K562 (cell line): ENCODE results near the gene FASN. TPM values are rescaled to one million over a fixed set of nuclear protein-coding genes. Genes with fewer than 3 reads are reported as not detected.

Experiments
- ATAC-seq: fragments of 200-7000 bp; cut with Tn5 transposase; 3 replicates; pipeline ENCODE4 v1.9.1; 2020; ENCODE audit warnings: moderate library complexity
- BruUV-seq: library from RNA; stranded (reverse); fragments of 400-500 nt; replicated peaks from 2 replicates; lab custom pipeline; 2021; lab: Mats Ljungman, UMichigan
- CTCF ChIA-PET: fragments of 300-600 bp; formaldehyde crosslinking; extraction: SDS; loops from one replicate; lab custom pipeline; 2021; ENCODE audit warnings: low intra/inter-chr PET ratio; lab: Yijun Ruan, JAX
- POLR2A ChIA-PET: fragments of 300-600, 350-650 bp; sonication (Branson Sonifier 250); formaldehyde crosslinking; extraction: SDS; loops from one replicate; lab custom pipeline; 2021; ENCODE audit warnings: antibody characterized with exemption, inconsistent platforms; lab: Yijun Ruan, JAX
- DNase-seq, 4 experiments: peaks; one replicate each; pipeline versions ENCODE4 v3.0.0 to v3.0.0-alpha.2; 2011 to 2018; ENCODE audit warnings: low spot score in 3 of 4, mixed read lengths in 3 of 4; ENCODE audit errors: extremely low read depth in 1 of 4
- FAIRE-seq: peaks from 2 replicates; lab custom pipeline; 2011; peaks lifted over from hg19 to GRCh38; lab: Jason Lieb, UNC
- H2AFZ ChIP-seq: 2 replicates; pipeline ENCODE4 v1.6.0; 2011; ENCODE audit warnings: low read depth, low read length, control low read depth, inconsistent platforms
- H3K27ac ChIP-seq: fragments of 200-600 bp; 3 replicates; pipeline ENCODE4 v1.8.0; 2011; ENCODE audit warnings: low read depth, mild to moderate bottlenecking, control low read depth, inconsistent platforms, low read length, moderate library complexity, mixed read lengths; ENCODE audit errors: extremely low read depth
- H3K27me3 ChIP-seq, 2 experiments: fragments of 300-600 bp in 1 of 2; 2 replicates in 1 of 2; 3 replicates in 1 of 2; pipeline versions ENCODE4 v1.6.0 to v1.8.0; 2011; ENCODE audit warnings: inconsistent platforms in 2 of 2, low read length in 2 of 2, mild to moderate bottlenecking in 1 of 2, mixed read lengths in 1 of 2, moderate library complexity in 1 of 2; ENCODE audit not compliant: control insufficient read depth in 2 of 2, insufficient read depth in 2 of 2
- H3K36me3 ChIP-seq: fragments of 300-600 bp; 3 replicates; pipeline ENCODE4 v1.8.0; 2011; ENCODE audit warnings: mild to moderate bottlenecking, low read length, inconsistent platforms; ENCODE audit not compliant: control insufficient read depth, insufficient read depth
- H3K4me1 ChIP-seq, 2 experiments: fragments of 200-600 bp in 1 of 2; replicated peaks in 1 of 2; 2 replicates in 1 of 2; 3 replicates in 1 of 2; pipeline versions ENCODE4 v1.5.1 to v1.8.0; 2011; ENCODE audit warnings: inconsistent platforms in 2 of 2, low read length in 2 of 2, mild to moderate bottlenecking in 1 of 2, mixed read lengths in 1 of 2, moderate library complexity in 1 of 2; ENCODE audit not compliant: control insufficient read depth in 2 of 2, insufficient read depth in 2 of 2
- H3K4me2 ChIP-seq: 2 replicates; pipeline ENCODE4 v1.6.1; 2011; ENCODE audit warnings: low read length, control low read depth, inconsistent platforms, mixed read lengths; ENCODE audit not compliant: insufficient read depth
- H3K4me3 ChIP-seq: fragments of 200-600 bp; sonication (generic), shearing (Covaris generic); 2 replicates; pipeline ENCODE4 v1.5.1; 2016; ENCODE audit warnings: control low read depth, inconsistent platforms
- H3K79me2 ChIP-seq: fragments of 200-600 bp; 3 replicates; pipeline ENCODE4 v1.8.0; 2011; ENCODE audit warnings: low read length, inconsistent platforms; ENCODE audit not compliant: control insufficient read depth, insufficient read depth
- H3K9ac ChIP-seq, 2 experiments: 2 replicates each; pipeline versions ENCODE4 v1.6.0 to v1.6.1; 2011; ENCODE audit warnings: low read depth in 2 of 2, low read length in 2 of 2, control low read depth in 1 of 2, inconsistent platforms in 1 of 2, mild to moderate bottlenecking in 1 of 2, mixed read lengths in 1 of 2; ENCODE audit not compliant: insufficient read depth in 1 of 2
- H3K9me1 ChIP-seq: one replicate; pipeline ENCODE4 v1.6.0; 2011; ENCODE audit warnings: inconsistent platforms, mild to moderate bottlenecking, low read length, moderate library complexity; ENCODE audit not compliant: control insufficient read depth, insufficient read depth
- H3K9me3 ChIP-seq: replicated peaks from 2 replicates; pipeline ENCODE4 v1.5.1; 2011; ENCODE audit warnings: low read depth, low read length, inconsistent platforms; ENCODE audit not compliant: control insufficient read depth, insufficient read depth
- H4K20me1 ChIP-seq: replicated peaks from 2 replicates; pipeline ENCODE4 v1.6.1; 2011; ENCODE audit warnings: low read length, inconsistent platforms, mixed read lengths; ENCODE audit not compliant: control insufficient read depth, insufficient read depth
- E2F3 ChIP-seq: fragments of 250-450 bp; sonication (Bioruptor Pico); IDR thresholded peaks from 2 replicates; pipeline ENCODE4 v1.4.0; 2020; ENCODE audit warnings: mild to moderate bottlenecking
- LCOR ChIP-seq: sonication (generic); formaldehyde crosslinking; IDR thresholded peaks from 2 replicates; pipeline ENCODE4 v1.8.0; 2022; ENCODE audit warnings: mild to moderate bottlenecking, missing genetic modification reagents
- NONO ChIP-seq, 2 experiments: fragments of 200-400 bp in 1 of 2; fragments of 450-650 bp in 1 of 2; formaldehyde crosslinking in 1 of 2; IDR thresholded peaks; 2 replicates each; pipeline ENCODE4 v1.6.1; 2017; ENCODE audit warnings: low read depth in 2 of 2, mild to moderate bottlenecking in 2 of 2, moderate library complexity in 2 of 2, low read length in 1 of 2
- RCOR1 ChIP-seq, 2 experiments: IDR thresholded peaks; 2 replicates each; pipeline ENCODE4 v1.6.1; 2012; ENCODE audit warnings: low read depth in 2 of 2, low read length in 2 of 2, borderline replicate concordance in 1 of 2, improper control_type of control experiment in 1 of 2
- U2AF1 ChIP-seq: fragments of 200-400 bp; formaldehyde crosslinking; optimal IDR thresholded peaks from 2 replicates; pipeline ENCODE3; 2017; ENCODE audit warnings: mild to moderate bottlenecking, low read depth, low read length, moderate library complexity
- WGBS: fragments of 100-300 bp; shearing (Covaris generic); methylation state at CpG from one replicate; pipeline ENCODE4 v1.1.6; 2016; ENCODE audit warnings: low coverage, mixed read lengths; ENCODE audit not compliant: insufficient coverage; ENCODE audit errors: missing lambda C conversion rate; 5-methylcytosine and 5-hydroxymethylcytosine counted together
- in situ Hi-C: fragments of 300-500 bp; cut with MboI; formaldehyde crosslinking; loops from 4 replicates; pipeline ENCODE4 v1.15.0; 2018; ENCODE audit warnings: inconsistent platforms, mixed read lengths
- intact Hi-C: fragments of 100-400 bp; cut with micrococcal nuclease; formaldehyde crosslinking; loops from 2 replicates; pipeline ENCODE4 v1.14.2; 2022
- polyA plus RNA-seq, 8 experiments: library from polyadenylated mRNA; depleted of rRNA in 4 of 8; stranded (reverse) in 5 of 8; unstranded in 3 of 8; fragments of >200 nt; fragmentation: Nextera tagmentation in 2 of 8; fragmentation: Illumina TruSeq in 1 of 8; extraction: Ambion mirVana in 2 of 8; extraction: Trizol in 1 of 8; gene quantifications; 2 replicates each; pipeline versions ENCODE4 v1.2.1 to v1.2.3, GENCODE V29; 2011 to 2014; ENCODE audit warnings: inconsistent platforms in 1 of 8, missing spikeins in 1 of 8
- total RNA-seq, 7 experiments: library from RNA; depleted of rRNA in 6 of 7; stranded (reverse); fragments of >200 nt in 6 of 7; fragmentation: Illumina TruSeq in 2 of 7; extraction: Trizol in 2 of 7; gene quantifications; 2 replicates each; pipeline versions ENCODE4 v1.2.1 to v1.2.3, GENCODE V29; 2011 to 2021; ENCODE audit warnings: low replicate concordance in 1 of 7

The FASN gene
- total and polyA plus RNA-seq, 9 of the 15 experiments (the other 6 are each of a cell fraction or from before 2014, with no cell fraction given): 0.15 to 663 (median 49.9) TPM

GRCh38 chr17:82042649-82043048 lies 55.4 kb downstream of the FASN start:
- Histone ChIP-seq H3K27ac (no peak overlapping the region; the same call in 2 of the 3 replicates), H3K27me3 (no peaks in the 10 kb centered on the region), H3K36me3 (peaks cover 9% of the 10 kb centered on the region; the same call in 2 of the 3 replicates), H3K79me2 (no peaks in the 10 kb centered on the region), H2AFZ (no peak overlapping the region), H3K9ac (0 out of 4 replicates have a peak overlapping the region, but pooled peaks of 1 of the 2 experiments have one; percentile 14), H3K4me3 (no peak overlapping the region), H3K4me2 (no peak overlapping the region), H4K20me1 (no peaks in the 10 kb centered on the region), H3K4me1 (peaks cover 3 to 48% of the 10 kb centered on the region in 2 experiments; a peak in 4 of 5 replicates), H3K9me1 (peaks cover 2% of the 10 kb centered on the region), H3K9me3 (no peaks in the 10 kb centered on the region)
- CTCF ChIA-PET: interaction anchor here (0.7 kb wide), 1 partner anchor 12 kb away, joined by 3 read pairs; no protein-coding TSS in a partner anchor
- 44% methylated on average over 9 of the region's 9 CpGs for WGBS
- no peak for DNase-seq
- no peak for ATAC-seq
- no peak for FAIRE-seq
- POLR2A ChIA-PET: interaction anchor here (1.7 kb wide), 1 partner anchor 8 kb away, joined by 5 read pairs; no protein-coding TSS in a partner anchor
- in situ Hi-C loops (no loop called here), intact Hi-C loops (no loop called here)
- TF ChIP-seq E2F3 (CRISPR knock-in tag) (no peak), NONO (IDR thresholded peaks at IDR 0.05; ENCODE audit: low read depth in 2 of 2, low read length in 1 of 2) (no peak), RCOR1 (IDR thresholded peaks at IDR 0.05; ENCODE audit: borderline replicate concordance in 1 of 2, low read depth in 2 of 2, low read length in 2 of 2) (no peak), U2AF1 (no peak), LCOR (CRISPR knock-in tag) (no peak)
- BruUV-seq: no TSS peak
